HG02981 (cell line): Measurements from ENCODE around the gene DYRK3.

Source experiments
- ATAC-seq: cut with Tn5 transposase; IDR thresholded peaks from one replicate; pipeline ENCODE4 v1.9.1; 2021; ENCODE audit warnings: mild to moderate bottlenecking, moderate library complexity; ENCODE audit not compliant: unreplicated experiment

DYRK3 gene

GRCh38 chr1:206681359-206681758, 46.0 kb downstream of the DYRK3 start:
- ATAC-seq, result no peak

GRCh38 chr1:206682111-206682510, 46.8 kb downstream of the DYRK3 start:
- ATAC-seq, result no peak

GRCh38 chr1:206683313-206683712, 48.0 kb downstream of the DYRK3 start:
- ATAC-seq, result no peak

GRCh38 chr1:206684003-206684402, 48.7 kb downstream of the DYRK3 start:
- no peak for ATAC-seq

GRCh38 chr1:206684478-206685333, 49.4 kb downstream of the DYRK3 start, which contains the start of gene MAPKAPK2:
Gene MAPKAPK2, plus strand, starts transcription at chr1:206684905. Its CDS starts 325 bp downstream, at chr1:206685230.
- peak; percentile 54 for ATAC-seq

- ATAC-seq, result no peak
Observed at GRCh38 chr1:206685334-206685768, 50.0 kb downstream of the DYRK3 start.

GRCh38 chr1:206685769-206686477, 50.6 kb downstream of the DYRK3 start:
- ATAC-seq, result no peak

- no peak for ATAC-seq
Observed at GRCh38 chr1:206686478-206687249, 51.3 kb downstream of the DYRK3 start.

GRCh38 chr1:206687251-206687914, 52.0 kb downstream of the DYRK3 start:
- no peak for ATAC-seq

- ATAC-seq, result no peak
Observed at GRCh38 chr1:206687915-206688442, 52.6 kb downstream of the DYRK3 start.

GRCh38 chr1:206690516-206690915, 55.2 kb downstream of the DYRK3 start:
- no peak for ATAC-seq

- no peak for ATAC-seq
Observed at GRCh38 chr1:206691604-206692003, 56.3 kb downstream of the DYRK3 start.

GRCh38 chr1:206693029-206693428, 57.7 kb downstream of the DYRK3 start:
- no peak for ATAC-seq

- ATAC-seq, result no peak
Observed at GRCh38 chr1:206693592-206693991, 58.3 kb downstream of the DYRK3 start.

GRCh38 chr1:206694171-206695124, 59.1 kb downstream of the DYRK3 start:
- ATAC-seq, result no peak

GRCh38 chr1:206695733-206696132, 60.4 kb downstream of the DYRK3 start:
- ATAC-seq, result no peak

GRCh38 chr1:206696812-206697585, 61.7 kb downstream of the DYRK3 start:
- ATAC-seq, result no peak

GRCh38 chr1:206698011-206698410, 62.7 kb downstream of the DYRK3 start:
- no peak for ATAC-seq
